SK-N-SH (cell line): ENCODE measurements around the gene UPF3B. TPM values are rescaled to one million over a fixed set of nuclear protein-coding genes. Genes with fewer than 3 reads are reported as not detected.

Experiments
- CTCF ChIA-PET: fragments of 300-600, 350-600 bp; formaldehyde crosslinking; extraction: SDS; loops from one replicate; lab custom pipeline; 2021; lab: Yijun Ruan, JAX
- POLR2A ChIA-PET: fragments of 350-600 bp; sonication (Branson Sonifier 250); formaldehyde crosslinking; extraction: SDS; loops from one replicate; lab custom pipeline; 2020; ENCODE audit warnings: antibody characterized with exemption, inconsistent platforms; lab: Yijun Ruan, JAX
- DNase-seq: peaks from one replicate; pipeline ENCODE4 v3.0.0; 2012
- H2AFZ ChIP-seq: fragments of 200-600 bp; sonication (generic); 2 replicates; pipeline ENCODE4 v1.8.1; 2016; ENCODE audit warnings: antibody characterized with exemption, mild to moderate bottlenecking, low read depth
- H3F3A ChIP-seq: fragments of 200-600 bp; sonication (generic); replicated peaks from 2 replicates; pipeline ENCODE3; 2016; ENCODE audit warnings: antibody characterized with exemption, mild to moderate bottlenecking; ENCODE audit not compliant: insufficient read depth
- H3K27ac ChIP-seq, 2 experiments: fragments of 200-500 bp in 1 of 2; fragments of 200-600 bp in 1 of 2; sonication (Bioruptor generic) in 1 of 2; sonication (generic), shearing (Covaris generic) in 1 of 2; 2 replicates each; pipeline versions ENCODE4 v1.5.1 to v1.6.1; 2014 to 2016; ENCODE audit warnings: low read depth in 2 of 2, inconsistent platforms in 1 of 2, low read length in 1 of 2, mild to moderate bottlenecking in 1 of 2, mixed read lengths in 1 of 2
- H3K27me3 ChIP-seq: fragments of 200-600 bp; sonication (generic), shearing (Covaris generic); 2 replicates; pipeline ENCODE4 v1.6.1; 2016; ENCODE audit warnings: mixed run types; ENCODE audit not compliant: insufficient read depth
- H3K36me3 ChIP-seq, 2 experiments: fragments of 200-500 bp in 1 of 2; fragments of 200-600 bp in 1 of 2; sonication (Bioruptor generic) in 1 of 2; sonication (generic) in 1 of 2; replicated peaks in 1 of 2; 2 replicates each; pipeline versions ENCODE3 to v1.5.1; 2014 to 2016; ENCODE audit warnings: low read length in 1 of 2, mild to moderate bottlenecking in 1 of 2; ENCODE audit not compliant: insufficient read depth in 2 of 2, control insufficient read depth in 1 of 2
- H3K4me1 ChIP-seq, 2 experiments: fragments of 200-500 bp in 1 of 2; fragments of 200-600 bp in 1 of 2; sonication (Bioruptor generic) in 1 of 2; sonication (generic), shearing (Covaris generic) in 1 of 2; 2 replicates each; pipeline versions ENCODE4 v1.5.1 to v1.6.1; 2014 to 2016; ENCODE audit warnings: low read depth in 1 of 2, low read length in 1 of 2, mixed run types in 1 of 2; ENCODE audit not compliant: insufficient read depth in 2 of 2, control insufficient read depth in 1 of 2
- H3K4me2 ChIP-seq: fragments of 200-600 bp; sonication (generic), shearing (Covaris generic); 2 replicates; pipeline ENCODE4 v1.6.1; 2017; ENCODE audit warnings: mixed run types
- H3K4me3 ChIP-seq, 2 experiments: fragments of 200-500 bp in 1 of 2; fragments of 200-600 bp in 1 of 2; sonication (Bioruptor generic) in 1 of 2; sonication (generic), shearing (Covaris generic) in 1 of 2; 2 replicates each; pipeline versions ENCODE4 v1.5.1 to v1.8.1; 2014 to 2016; ENCODE audit warnings: low read depth in 2 of 2, inconsistent platforms in 1 of 2, low read length in 1 of 2, mild to moderate bottlenecking in 1 of 2, mixed read lengths in 1 of 2, moderate library complexity in 1 of 2
- H3K79me2 ChIP-seq: fragments of 200-600 bp; sonication (generic); 2 replicates; pipeline ENCODE4 v1.8.1; 2017; ENCODE audit warnings: mild to moderate bottlenecking; ENCODE audit not compliant: insufficient read depth
- H3K9ac ChIP-seq: fragments of 200-600 bp; sonication (generic); 2 replicates; pipeline ENCODE4 v1.6.1; 2017; ENCODE audit warnings: mixed run types
- H3K9me2 ChIP-seq: fragments of 200-600 bp; sonication (generic); 2 replicates; pipeline ENCODE4 v1.6.1; 2017; ENCODE audit warnings: mixed run types
- H3K9me3 ChIP-seq: fragments of 200-600 bp; sonication (generic); 2 replicates; pipeline ENCODE4 v1.6.1; 2017; ENCODE audit warnings: mixed run types, mild to moderate bottlenecking, moderate library complexity
- H4K20me1 ChIP-seq: fragments of 200-600 bp; sonication (generic); 2 replicates; pipeline ENCODE4 v1.6.1; 2017; ENCODE audit warnings: mild to moderate bottlenecking, mixed run types; ENCODE audit not compliant: insufficient read depth
- CHD2 ChIP-seq: fragments of 150-350 bp; IDR thresholded peaks from 2 replicates; pipeline ENCODE4 v1.6.1; 2018; ENCODE audit warnings: low read length; ENCODE audit not compliant: partially characterized antibody
- CTCF ChIP-seq: fragments of 200-600 bp; sonication (generic); IDR thresholded peaks from 2 replicates; pipeline ENCODE4 v1.6.1; 2017; ENCODE audit warnings: antibody characterized with exemption, mild to moderate bottlenecking, moderate library complexity
- ELF1 ChIP-seq: IDR thresholded peaks from 2 replicates; pipeline ENCODE4 v1.4.0; 2012
- EZH2phosphoT487 ChIP-seq: fragments of 200-600 bp; sonication (generic); IDR thresholded peaks from 2 replicates; pipeline ENCODE4 v1.6.1; 2017; ENCODE audit warnings: low read depth, mixed run types, mild to moderate bottlenecking, antibody characterized with exemption, moderate library complexity, borderline replicate concordance
- FOXJ3 ChIP-seq: sonication (generic); formaldehyde crosslinking; IDR thresholded peaks from 2 replicates; pipeline ENCODE4 v1.5.1; 2020; ENCODE audit warnings: mild to moderate bottlenecking, missing genetic modification reagents
- GABPA ChIP-seq: IDR thresholded peaks from 2 replicates; pipeline ENCODE4 v1.4.0; 2012; ENCODE audit warnings: low read depth, mild to moderate bottlenecking
- MAX ChIP-seq: IDR thresholded peaks from 2 replicates; pipeline ENCODE4 v1.4.0; 2012; ENCODE audit warnings: low read depth
- MXI1 ChIP-seq: IDR thresholded peaks from 2 replicates; pipeline ENCODE4 v1.6.1; 2012; ENCODE audit warnings: mild to moderate bottlenecking, low read depth, low read length, improper control_type of control experiment
- NFIC ChIP-seq: IDR thresholded peaks from 2 replicates; pipeline ENCODE4 v1.4.0; 2012; ENCODE audit warnings: borderline replicate concordance
- NRF1 ChIP-seq: IDR thresholded peaks from 2 replicates; pipeline ENCODE4 v1.6.1; 2012; ENCODE audit warnings: low read depth, mild to moderate bottlenecking, low read length
- PBX3 ChIP-seq: IDR thresholded peaks from 2 replicates; pipeline ENCODE4; 2012
- POLR2AphosphoS5 ChIP-seq: IDR thresholded peaks from 2 replicates; pipeline ENCODE4 v1.6.1; 2012; ENCODE audit warnings: low read depth, low read length
- SIN3A ChIP-seq: IDR thresholded peaks from 2 replicates; pipeline ENCODE4 v1.6.1; 2012; ENCODE audit warnings: low read depth, mild to moderate bottlenecking, low read length, moderate library complexity, borderline replicate concordance
- SMC3 ChIP-seq: IDR thresholded peaks from 2 replicates; pipeline ENCODE4 v1.6.1; 2012; ENCODE audit warnings: low read depth, low read length, improper control_type of control experiment
- TAF1 ChIP-seq: IDR thresholded peaks from 2 replicates; pipeline ENCODE4 v1.6.1; 2012; ENCODE audit warnings: low read depth, mild to moderate bottlenecking, low read length, moderate library complexity, borderline replicate concordance
- USF1 ChIP-seq: IDR thresholded peaks from 2 replicates; pipeline ENCODE4 v1.4.0; 2012; ENCODE audit warnings: low read depth, borderline replicate concordance
- ZBTB33 ChIP-seq: IDR thresholded peaks from 2 replicates; pipeline ENCODE4 v1.4.0; 2012; ENCODE audit warnings: low read depth, borderline replicate concordance
- WGBS: methylation state at CpG from one replicate; pipeline ENCODE4 v1.1.6; 2017; ENCODE audit warnings: low lambda C conversion rate; 5-methylcytosine and 5-hydroxymethylcytosine counted together
- polyA plus RNA-seq, 3 experiments: library from polyadenylated mRNA; depleted of rRNA; stranded (reverse); fragments of >200 nt; gene quantifications; 2 replicates each; pipeline ENCODE4 v1.2.3, GENCODE V29; 2012

The UPF3B gene
- polyA plus RNA-seq, 1 of the 3 experiments (the other 2 are of a cell fraction) = 8.9 TPM

GRCh38 chrX:119878740-119879139 is 26.0 kb upstream of the UPF3B start (continued):
- TF ChIP-seq ZBTB33 = no peak

- TF ChIP-seq MXI1 (peak; percentile 88), ELF1 (peak; percentile 77), PBX3 (peak; percentile 32; the same call in 1 of the 2 replicates), TAF1 (peak; percentile 80), EZH2phosphoT487 (no peak), GABPA (peak; percentile 71), POLR2AphosphoS5 (peak; percentile 84), SMC3 (no peak), FOXJ3 (no peak), MAX (peak; percentile 90), USF1 (0 out of 2 replicates have a peak, but pooled peaks have one; percentile 4), NFIC (no peak), ZBTB33 (peak; percentile 62; the same call in 1 of the 2 replicates), NRF1 (no peak), SIN3A (peak; percentile 73; the same call in 1 of the 2 replicates), CTCF (no peak), CHD2 (peak; percentile 68)
- H3K4me1 ChIP-seq = no peaks in the 10 kb centered on the region; a peak in 1 of 4 replicates
- ChIA-PET POLR2A (interaction anchor here (2.1 to 2.7 kb wide), 2 partner anchors 19 to 81 kb away, joined by 10 to 15 read pairs; partner anchors contain the start of genes RPL39 and UPF3B), CTCF (no interaction called here)
- H3K9ac ChIP-seq = peak within 1 kb of the TSS; percentile 91
- WGBS = 23% methylated on average over 43 of the region's 62 CpGs
- no peaks in the 10 kb centered on the region for H3K9me3 ChIP-seq
- H3K27ac ChIP-seq = peak within 1 kb of the TSS; percentile 84 to 87
- peaks cover 4% of the 10 kb centered on the region for H3F3A ChIP-seq
- H3K4me2 ChIP-seq = peak within 1 kb of the TSS; percentile 73
- peaks cover 51% of the 10 kb centered on the region for H3K79me2 ChIP-seq
- peaks cover 13% of the 10 kb centered on the region; the same call in 1 of the 2 replicates for H3K27me3 ChIP-seq
- peak within 1 kb of the TSS; percentile 59 to 69 for H3K4me3 ChIP-seq
- H3K9me2 ChIP-seq = no peaks in the 10 kb centered on the region
- H2AFZ ChIP-seq = peak within 1 kb of the TSS; percentile 63; the same call in 1 of the 2 replicates
- H4K20me1 ChIP-seq = no peaks in the 10 kb centered on the region
- peak; percentile 77 for DNase-seq
- H3K36me3 ChIP-seq = peaks cover 3 to 9% of the 10 kb centered on the region in 2 experiments
Observed at GRCh38 chrX:119871599-119872395, 19.0 kb upstream of the UPF3B start, which contains the start of the genes NDUFA1 and RNF113A. TSS of gene NDUFA1 (plus strand) at chrX:119871832. CDS start at chrX:119871912, 80 bp downstream. TSS of gene RNF113A (minus strand) at chrX:119871733. CDS start at chrX:119871613, 120 bp downstream.
